ENCODE data around the gene REEP3.
"Not testable (repeated sequence)": the region's sequence is repeated elsewhere in the genome, so short reads cannot be mapped to it uniquely, and the experiment has no call there.

The REEP3 gene

GRCh38 chr10:63631991-63632390, 110.8 kb downstream of the REEP3 start:
- no peak for DNase-seq

- DNase-seq: no peak
Observed at GRCh38 chr10:63633677-63634487, 112.7 kb downstream of the REEP3 start.

GRCh38 chr10:63634488-63635065, 113.4 kb downstream of the REEP3 start:
- no peak for DNase-seq

GRCh38 chr10:63636812-63637211, 115.6 kb downstream of the REEP3 start:
- DNase-seq: no peak

- DNase-seq: no peak
Observed at GRCh38 chr10:63637901-63638327, 116.7 kb downstream of the REEP3 start.

- DNase-seq: no peak
Observed at GRCh38 chr10:63641366-63641765, 120.2 kb downstream of the REEP3 start.

- DNase-seq: no peak
Observed at GRCh38 chr10:63641799-63642198, 120.6 kb downstream of the REEP3 start.

GRCh38 chr10:63642808-63643207, 121.6 kb downstream of the REEP3 start:
- no peak for DNase-seq

GRCh38 chr10:63644418-63645142, 123.4 kb downstream of the REEP3 start:
- no peak for DNase-seq

GRCh38 chr10:63645195-63645594, 124.0 kb downstream of the REEP3 start:
- DNase-seq: no peak

- DNase-seq: no peak
Observed at GRCh38 chr10:63646491-63646890, 125.3 kb downstream of the REEP3 start.

GRCh38 chr10:63651864-63652263, 130.7 kb downstream of the REEP3 start:
- no peak for DNase-seq

GRCh38 chr10:63653747-63654146, 132.5 kb downstream of the REEP3 start:
- DNase-seq: no peak

- DNase-seq: no peak
Observed at GRCh38 chr10:63657761-63658160, 136.6 kb downstream of the REEP3 start.

- not testable (repeated sequence) for DNase-seq
Observed at GRCh38 chr10:63660941-63661340, 139.7 kb downstream of the REEP3 start.

GRCh38 chr10:63661347-63661746, 140.1 kb downstream of the REEP3 start:
- no peak for DNase-seq

GRCh38 chr10:63664341-63664885, 143.2 kb downstream of the REEP3 start:
- no peak for DNase-seq

GRCh38 chr10:63665006-63665580, 143.9 kb downstream of the REEP3 start:
- DNase-seq: not testable (repeated sequence)

GRCh38 chr10:63665670-63666134, 144.5 kb downstream of the REEP3 start:
- DNase-seq: no peak

GRCh38 chr10:63666836-63667383, 145.7 kb downstream of the REEP3 start:
- no peak for DNase-seq

- no peak for DNase-seq
Observed at GRCh38 chr10:63667596-63668480, 146.6 kb downstream of the REEP3 start.
